ENCODE data around the gene CYP4A11.
"Not testable (repeated sequence)": the region's sequence is repeated elsewhere in the genome, so short reads cannot be mapped to it uniquely, and the experiment has no call there.

CYP4A11 gene

GRCh38 chr1:46941135-46941694 lies at the start of gene CYP4A11:
Gene CYP4A11 (minus strand): TSS chr1:46941476. CDS start chr1:46941433, 43 bp downstream.
- TF ChIP-seq, protein P1, sequence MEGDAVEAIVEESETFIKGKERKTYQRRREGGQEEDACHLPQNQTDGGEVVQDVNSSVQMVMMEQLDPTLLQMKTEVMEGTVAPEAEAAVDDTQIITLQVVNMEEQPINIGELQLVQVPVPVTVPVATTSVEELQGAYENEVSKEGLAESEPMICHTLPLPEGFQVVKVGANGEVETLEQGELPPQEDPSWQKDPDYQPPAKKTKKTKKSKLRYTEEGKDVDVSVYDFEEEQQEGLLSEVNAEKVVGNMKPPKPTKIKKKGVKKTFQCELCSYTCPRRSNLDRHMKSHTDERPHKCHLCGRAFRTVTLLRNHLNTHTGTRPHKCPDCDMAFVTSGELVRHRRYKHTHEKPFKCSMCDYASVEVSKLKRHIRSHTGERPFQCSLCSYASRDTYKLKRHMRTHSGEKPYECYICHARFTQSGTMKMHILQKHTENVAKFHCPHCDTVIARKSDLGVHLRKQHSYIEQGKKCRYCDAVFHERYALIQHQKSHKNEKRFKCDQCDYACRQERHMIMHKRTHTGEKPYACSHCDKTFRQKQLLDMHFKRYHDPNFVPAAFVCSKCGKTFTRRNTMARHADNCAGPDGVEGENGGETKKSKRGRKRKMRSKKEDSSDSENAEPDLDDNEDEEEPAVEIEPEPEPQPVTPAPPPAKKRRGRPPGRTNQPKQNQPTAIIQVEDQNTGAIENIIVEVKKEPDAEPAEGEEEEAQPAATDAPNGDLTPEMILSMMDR (conservative IDR thresholded peaks at IDR 0.05; ENCODE audit: low read depth): no peak
- no peak within 1 kb of the TSS for H3K27ac ChIP-seq
- CTCF ChIA-PET: no interaction called here
- POLR2A ChIA-PET (ENCODE audit: low non-redundant PET): no interaction called here
- no peak for DNase-seq (ENCODE audit: low spot score)

GRCh38 chr1:46990541-46990940 lies 49.3 kb upstream of the CYP4A11 start:
- CTCF ChIA-PET; DNase-seq (ENCODE audit: low spot score); POLR2A ChIA-PET (ENCODE audit: low non-redundant PET); H3K27ac ChIP-seq: not testable (repeated sequence)

GRCh38 chr1:46983830-46984586 lies 42.7 kb upstream of the CYP4A11 start:
- ChIA-PET POLR2A (ENCODE audit: low non-redundant PET) (no interaction called here), CTCF (interaction anchor here (0.6 to 0.7 kb wide), 2 partner anchors 194 to 243 kb away, joined by 3 read pairs; no protein-coding TSS in a partner anchor)
- DNase-seq (ENCODE audit: low spot score): no peak
- no peak overlapping the region for H3K27ac ChIP-seq
- TF ChIP-seq, protein P1 (conservative IDR thresholded peaks at IDR 0.05; ENCODE audit: low read depth): no peak

GRCh38 chr1:46983166-46983829 lies 42.0 kb upstream of the CYP4A11 start:
- CTCF ChIA-PET: interaction anchor here (0.7 kb wide), 1 partner anchor 1611 kb away, joined by 3 read pairs; no protein-coding TSS in a partner anchor
- no peak overlapping the region for H3K27ac ChIP-seq
- POLR2A ChIA-PET (ENCODE audit: low non-redundant PET): no interaction called here
- TF ChIP-seq, protein P1 (conservative IDR thresholded peaks at IDR 0.05; ENCODE audit: low read depth): no peak
- no peak for DNase-seq (ENCODE audit: low spot score)

DNA sequence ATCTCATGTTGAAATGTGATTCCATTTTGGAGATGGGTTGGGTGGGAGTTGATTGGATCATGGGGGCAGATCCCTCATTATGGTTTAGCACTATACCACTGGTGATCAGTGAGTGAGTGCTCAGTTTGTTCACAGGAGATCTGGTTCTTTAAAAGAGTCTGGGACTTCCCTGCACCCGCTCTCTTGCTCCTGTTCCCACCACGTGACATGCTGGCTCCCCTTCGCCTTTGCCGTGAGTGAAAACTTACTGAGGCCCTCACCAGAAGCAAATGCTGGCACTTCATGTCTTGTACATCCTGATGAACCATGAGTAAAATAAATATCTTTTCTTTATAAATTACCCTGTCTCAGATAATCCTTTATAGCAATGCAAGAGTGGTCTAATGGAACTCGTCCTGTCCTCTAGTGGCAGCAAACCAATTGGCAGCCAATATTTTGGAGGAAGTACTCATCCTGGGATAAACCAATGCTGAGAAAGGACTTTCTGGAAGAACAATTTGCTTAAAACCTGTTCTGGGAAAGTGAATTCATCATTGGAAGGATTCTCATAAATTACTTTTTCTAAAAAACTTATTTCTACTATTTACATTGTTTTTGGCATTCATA lies 27.8 kb upstream of the CYP4A11 start:
- TF ChIP-seq, protein P1 (conservative IDR thresholded peaks at IDR 0.05; ENCODE audit: low read depth): no peak
- DNase-seq (ENCODE audit: low spot score): no peak
- no peak overlapping the region for H3K27ac ChIP-seq
- POLR2A ChIA-PET (ENCODE audit: low non-redundant PET): no interaction called here
- CTCF ChIA-PET: no interaction called here

DNA sequence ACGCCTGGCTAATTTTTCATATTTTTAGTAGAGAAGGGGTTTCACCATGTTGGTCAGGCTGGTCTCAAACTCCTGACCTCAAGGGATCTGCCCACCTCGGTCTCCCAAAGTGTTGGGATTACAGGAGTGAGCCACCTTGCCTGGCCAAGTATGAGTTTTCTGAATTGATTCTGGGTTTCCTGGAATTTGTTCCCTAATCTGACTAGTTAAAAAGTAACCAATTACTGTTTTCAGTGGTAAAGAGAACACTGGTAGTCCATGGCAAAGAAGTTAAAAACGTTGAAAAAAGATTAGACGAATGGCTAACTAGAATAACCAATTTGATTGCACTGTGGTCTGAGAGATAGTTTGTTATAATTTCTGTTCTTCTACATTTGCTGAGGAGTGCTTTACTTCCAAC lies 21.0 kb upstream of the CYP4A11 start:
- H3K27ac ChIP-seq; CTCF ChIA-PET; POLR2A ChIA-PET (ENCODE audit: low non-redundant PET); DNase-seq (ENCODE audit: low spot score): not testable (repeated sequence)

GRCh38 chr1:46961066-46961758 lies 19.9 kb upstream of the CYP4A11 start:
- CTCF ChIA-PET: no interaction called here
- TF ChIP-seq, protein P1 (conservative IDR thresholded peaks at IDR 0.05; ENCODE audit: low read depth): no peak

More at GRCh38 chr1:46961066-46961758, 19.9 kb upstream of the CYP4A11 start:
- no peak for DNase-seq (ENCODE audit: low spot score)
- H3K27ac ChIP-seq: no peak overlapping the region
- POLR2A ChIA-PET (ENCODE audit: low non-redundant PET): no interaction called here

All from RWPE1 (cell line).